C4-2B (cell line): ENCODE measurements around the gene GM2A.

Experiments used
- CTCF ChIP-seq: fragments of 450-650 bp; conservative IDR thresholded peaks from 2 replicates; pipeline ENCODE4 v1.5.1; 2017; ENCODE audit warnings: mild to moderate bottlenecking
- ZFX ChIP-seq: fragments of 450-650 bp; IDR thresholded peaks from 2 replicates; pipeline ENCODE4 v1.6.1; 2017

DNA sequence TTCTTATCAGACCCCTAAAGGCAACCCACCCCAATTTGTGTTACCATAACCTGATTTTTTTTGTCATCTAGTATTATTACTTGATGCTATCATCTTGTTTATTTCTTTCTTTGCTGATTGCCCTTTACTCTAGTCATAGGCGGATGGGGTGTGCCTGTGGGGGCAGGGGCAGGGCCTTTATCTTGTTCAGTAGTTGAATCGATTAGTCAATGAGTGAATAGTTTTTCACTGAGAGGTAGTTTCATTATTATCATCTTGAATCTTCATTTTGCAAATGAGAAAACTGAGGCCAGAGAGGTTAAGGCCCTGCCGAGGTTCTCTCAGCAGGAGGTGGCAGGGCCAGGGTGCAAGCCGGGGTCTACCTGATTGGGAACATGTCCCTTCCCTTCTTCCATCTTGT, 9.4 kb upstream of the GM2A start:
- no peak for TF ChIP-seq CTCF
- no peak for TF ChIP-seq ZFX
